ENCODE results near the gene BABAM1. TPM values are rescaled to one million over a fixed set of nuclear protein-coding genes. Genes with fewer than 3 reads are reported as not detected.

Gene BABAM1
- total and polyA plus RNA-seq, 10 of the 15 experiments (the other 5 are each of a cell fraction or from before 2014, with no cell fraction given) = 11.9 to 154 (median 103) TPM

DNA sequence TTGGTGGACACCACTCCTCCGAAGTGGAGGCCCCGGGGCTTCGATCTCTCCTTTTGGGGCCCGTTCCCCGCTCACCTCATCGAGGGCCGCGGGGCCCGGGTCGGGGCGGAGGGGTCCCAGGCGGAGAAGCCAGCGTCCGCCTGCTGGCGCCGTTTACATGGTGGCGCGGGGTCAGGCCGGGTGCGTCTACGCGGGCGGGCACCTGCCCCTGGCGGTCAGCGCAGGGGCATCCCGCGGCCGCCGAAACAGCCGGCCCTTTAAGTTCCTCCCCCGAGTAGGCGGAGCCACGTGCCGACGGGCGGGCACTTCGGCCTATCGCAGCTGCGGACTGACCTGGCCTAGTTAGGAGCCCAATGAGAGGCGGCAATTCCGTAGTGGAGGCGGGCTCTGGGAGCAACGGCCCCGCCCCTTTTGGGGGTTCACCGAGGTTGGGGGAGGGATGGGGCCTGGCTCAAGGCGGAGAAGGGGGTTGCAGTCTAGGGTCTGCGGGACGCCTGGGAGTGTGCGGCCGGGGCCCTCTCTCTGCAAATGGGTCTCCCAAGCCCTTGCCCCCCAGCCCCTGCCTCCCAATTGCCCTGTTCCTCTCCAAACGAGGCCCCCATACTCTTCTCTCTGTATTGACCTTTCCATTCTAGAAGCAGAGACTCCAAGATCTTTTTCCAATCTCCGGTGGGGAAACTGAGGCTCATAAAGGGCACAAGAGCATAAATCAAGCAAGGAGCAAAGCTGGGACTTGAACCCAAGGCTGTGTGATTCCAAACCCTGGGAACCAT is 36.1 kb downstream of the BABAM1 start, which contains the start of gene ABHD8 (continued):
- TF ChIP-seq BMI1 (IDR thresholded peaks at IDR 0.05; ENCODE audit: borderline replicate concordance) (no peak), ZNF217 (IDR thresholded peaks at IDR 0.05) (no peak), CBX5 (IDR thresholded peaks at IDR 0.05; ENCODE audit: low read depth) (no peak), NFYA (IDR thresholded peaks at IDR 0.05; ENCODE audit: borderline replicate concordance, low read depth, low read length) (peak; percentile 23; the same call in 1 of the 2 replicates), SMAD1 (IDR thresholded peaks at IDR 0.05; ENCODE audit: low read depth, partially characterized antibody) (no peak), SUPT20H (IDR thresholded peaks at IDR 0.05; ENCODE audit: borderline replicate concordance, control insufficient read depth, low read depth, low read length) (no peak), RFX5 (IDR thresholded peaks at IDR 0.05; ENCODE audit: low read depth, low read length) (no peak), GATAD2B (conservative IDR thresholded peaks at IDR 0.05; ENCODE audit: low read depth) (peak; percentile 64; the same call in 1 of the 2 replicates), SREBF2 (IDR thresholded peaks at IDR 0.05; ENCODE audit: low read length) (no peak), SMC3 (IDR thresholded peaks at IDR 0.05; ENCODE audit: borderline replicate concordance, low read length) (no peak), MEF2B (IDR thresholded peaks at IDR 0.05; ENCODE audit: partially characterized antibody, poor library complexity, severe bottlenecking) (no peak), EED (IDR thresholded peaks at IDR 0.05; ENCODE audit: low read depth) (no peak), ETV6 (conservative IDR thresholded peaks at IDR 0.05 in 1 of 2, IDR thresholded peaks at IDR 0.05 in 1 of 2; ENCODE audit: borderline replicate concordance in 1 of 2, low read depth in 1 of 2) (no peak), KDM1A (IDR thresholded peaks at IDR 0.05; ENCODE audit: borderline replicate concordance) (no peak), FOXK2 (IDR thresholded peaks at IDR 0.05) (no peak), YY1 (IDR thresholded peaks at IDR 0.05; ENCODE audit: low read depth, low read length) (peak; percentile 32; the same call in 1 of the 2 replicates), NFIC (IDR thresholded peaks at IDR 0.05; ENCODE audit: low read depth, low read length) (no peak), ZNF24 (IDR thresholded peaks at IDR 0.05) (no peak), CBFB (IDR thresholded peaks at IDR 0.05; ENCODE audit: low read depth) (no peak), SMAD5 (IDR thresholded peaks at IDR 0.05; ENCODE audit: low read depth) (no peak), SPI1 (IDR thresholded peaks at IDR 0.05; ENCODE audit: borderline replicate concordance, insufficient read depth, low read depth, low read length) (peak; percentile 39; the same call in 1 of the 2 replicates), ZBED1 (IDR thresholded peaks at IDR 0.05; ENCODE audit: borderline replicate concordance) (no peak), WRNIP1 (IDR thresholded peaks at IDR 0.05; ENCODE audit: borderline replicate concordance, low read depth, low read length) (no peak), SRF (IDR thresholded peaks at IDR 0.05; ENCODE audit: low read depth in 2 of 2, low read length in 2 of 2) (no peak), SMARCA5 (IDR thresholded peaks at IDR 0.05) (peak; percentile 71), BACH1 (IDR thresholded peaks at IDR 0.05; ENCODE audit: borderline replicate concordance) (peak; percentile 34; the same call in 1 of the 2 replicates)
- TF ChIP-seq, protein P1, sequence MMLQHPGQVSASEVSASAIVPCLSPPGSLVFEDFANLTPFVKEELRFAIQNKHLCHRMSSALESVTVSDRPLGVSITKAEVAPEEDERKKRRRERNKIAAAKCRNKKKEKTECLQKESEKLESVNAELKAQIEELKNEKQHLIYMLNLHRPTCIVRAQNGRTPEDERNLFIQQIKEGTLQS (IDR thresholded peaks at IDR 0.05; ENCODE audit: borderline replicate concordance, extremely low read depth, low read depth, low read length) = no peak
- TF ChIP-seq, protein P2, sequence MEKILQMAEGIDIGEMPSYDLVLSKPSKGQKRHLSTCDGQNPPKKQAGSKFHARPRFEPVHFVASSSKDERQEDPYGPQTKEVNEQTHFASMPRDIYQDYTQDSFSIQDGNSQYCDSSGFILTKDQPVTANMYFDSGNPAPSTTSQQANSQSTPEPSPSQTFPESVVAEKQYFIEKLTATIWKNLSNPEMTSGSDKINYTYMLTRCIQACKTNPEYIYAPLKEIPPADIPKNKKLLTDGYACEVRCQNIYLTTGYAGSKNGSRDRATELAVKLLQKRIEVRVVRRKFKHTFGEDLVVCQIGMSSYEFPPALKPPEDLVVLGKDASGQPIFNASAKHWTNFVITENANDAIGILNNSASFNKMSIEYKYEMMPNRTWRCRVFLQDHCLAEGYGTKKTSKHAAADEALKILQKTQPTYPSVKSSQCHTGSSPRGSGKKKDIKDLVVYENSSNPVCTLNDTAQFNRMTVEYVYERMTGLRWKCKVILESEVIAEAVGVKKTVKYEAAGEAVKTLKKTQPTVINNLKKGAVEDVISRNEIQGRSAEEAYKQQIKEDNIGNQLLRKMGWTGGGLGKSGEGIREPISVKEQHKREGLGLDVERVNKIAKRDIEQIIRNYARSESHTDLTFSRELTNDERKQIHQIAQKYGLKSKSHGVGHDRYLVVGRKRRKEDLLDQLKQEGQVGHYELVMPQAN (conservative IDR thresholded peaks at IDR 0.05) = peak; percentile 70
- TF ChIP-seq, protein P3, sequence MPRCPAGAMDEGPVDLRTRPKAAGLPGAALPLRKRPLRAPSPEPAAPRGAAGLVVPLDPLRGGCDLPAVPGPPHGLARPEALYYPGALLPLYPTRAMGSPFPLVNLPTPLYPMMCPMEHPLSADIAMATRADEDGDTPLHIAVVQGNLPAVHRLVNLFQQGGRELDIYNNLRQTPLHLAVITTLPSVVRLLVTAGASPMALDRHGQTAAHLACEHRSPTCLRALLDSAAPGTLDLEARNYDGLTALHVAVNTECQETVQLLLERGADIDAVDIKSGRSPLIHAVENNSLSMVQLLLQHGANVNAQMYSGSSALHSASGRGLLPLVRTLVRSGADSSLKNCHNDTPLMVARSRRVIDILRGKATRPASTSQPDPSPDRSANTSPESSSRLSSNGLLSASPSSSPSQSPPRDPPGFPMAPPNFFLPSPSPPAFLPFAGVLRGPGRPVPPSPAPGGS (IDR thresholded peaks at IDR 0.05; ENCODE audit: borderline replicate concordance, insufficient read depth, low read depth, low read length, poor library complexity, severe bottlenecking) = no peak

Data from GM12878 (cell line).